HepG2 (cell line): ENCODE data around the gene CES2. TPM values are rescaled to one million over a fixed set of nuclear protein-coding genes. Genes with fewer than 3 reads are reported as not detected.

Experiments used
- CBFB ChIP-seq: sonication (generic); formaldehyde crosslinking; IDR thresholded peaks from 2 replicates; pipeline ENCODE4 v1.4.0; 2020; ENCODE audit warnings: missing genetic modification reagents
- HOXD1 ChIP-seq: sonication (generic); formaldehyde crosslinking; IDR thresholded peaks from 2 replicates; pipeline ENCODE4 v1.5.0; 2020; ENCODE audit warnings: missing genetic modification reagents
- IKZF1 ChIP-seq: fragments of 450-650 bp; IDR thresholded peaks from 2 replicates; pipeline ENCODE4 v1.7.1; 2016
- MIER3 ChIP-seq: IDR thresholded peaks from 2 replicates; pipeline ENCODE4 v1.6.1; 2016; ENCODE audit warnings: missing compliant biosample characterization, borderline replicate concordance
- RFXANK ChIP-seq: IDR thresholded peaks from 2 replicates; pipeline ENCODE4 v1.6.1; 2016
- RXRA ChIP-seq: sonication (generic); formaldehyde crosslinking; IDR thresholded peaks from 2 replicates; pipeline ENCODE4 v1.5.1; 2020; ENCODE audit warnings: missing genetic modification reagents
- RXRB ChIP-seq: IDR thresholded peaks from 2 replicates; pipeline ENCODE4 v1.6.1; 2016; ENCODE audit warnings: borderline replicate concordance, missing genetic modification reagents, missing compliant biosample characterization
- SAP130 ChIP-seq: IDR thresholded peaks from 2 replicates; pipeline ENCODE4 v1.6.1; 2016; ENCODE audit warnings: low read depth
- SMC3 ChIP-seq: IDR thresholded peaks from 2 replicates; pipeline ENCODE4 v1.6.1; 2011; ENCODE audit warnings: low read length, improper control_type of control experiment
- STAG1 ChIP-seq: sonication (generic); formaldehyde crosslinking; IDR thresholded peaks from 2 replicates; pipeline ENCODE4 v1.4.0; 2020; ENCODE audit warnings: missing genetic modification reagents
- TAF15 ChIP-seq: fragments of 200-400 bp; formaldehyde crosslinking; IDR thresholded peaks from one replicate; pipeline ENCODE4 v1.6.1; 2018; ENCODE audit warnings: mild to moderate bottlenecking, low read depth, low read length; ENCODE audit not compliant: poor library complexity, severe bottlenecking
- XRCC5 ChIP-seq: fragments of 200-400 bp; formaldehyde crosslinking; optimal IDR thresholded peaks from 2 replicates; pipeline ENCODE3; 2017; ENCODE audit warnings: mild to moderate bottlenecking, low read length
- ZBTB42 ChIP-seq: sonication (generic); formaldehyde crosslinking; IDR thresholded peaks from 2 replicates; pipeline ENCODE4 v1.5.0; 2020; ENCODE audit warnings: mild to moderate bottlenecking, missing genetic modification reagents
- ZFYVE20 ChIP-seq: sonication (generic); formaldehyde crosslinking; IDR thresholded peaks from 2 replicates; pipeline ENCODE4 v1.8.0; 2023; ENCODE audit warnings: low read depth, mild to moderate bottlenecking, moderate library complexity, missing genetic modification reagents, borderline replicate concordance
- ZNF225 ChIP-seq: sonication (generic); formaldehyde crosslinking; IDR thresholded peaks from 2 replicates; pipeline ENCODE4 v1.4.0; 2020; ENCODE audit warnings: mild to moderate bottlenecking, missing genetic modification reagents
- ZNF432 ChIP-seq: sonication (generic); formaldehyde crosslinking; IDR thresholded peaks from 2 replicates; pipeline ENCODE4 v1.5.0; 2020; ENCODE audit warnings: missing genetic modification reagents, mild to moderate bottlenecking, borderline replicate concordance
- ZNF501 ChIP-seq: sonication (generic); formaldehyde crosslinking; IDR thresholded peaks from 2 replicates; pipeline ENCODE4 v1.5.1; 2020; ENCODE audit warnings: mild to moderate bottlenecking, moderate library complexity, missing genetic modification reagents
- polyA plus RNA-seq, 8 experiments: library from polyadenylated mRNA; depleted of rRNA in 3 of 8; stranded (reverse) in 7 of 8; unstranded in 1 of 8; fragments of >200 nt; fragmentation: Illumina TruSeq in 4 of 8; extraction: Trizol in 4 of 8; gene quantifications; 2 replicates each; pipeline versions ENCODE4 v1.2.1 to v1.2.3, GENCODE V29; 2011 to 2016; ENCODE audit warnings: low read depth in 4 of 8, missing spikeins in 1 of 8, mixed read lengths in 1 of 8; ENCODE audit not compliant: insufficient read depth in 1 of 8
- total RNA-seq, 5 experiments: library from RNA; depleted of rRNA; stranded (reverse); fragments of >200 nt; fragmentation: Illumina TruSeq; extraction: Trizol; gene quantifications; 2 replicates each; pipeline ENCODE4 v1.2.3, GENCODE V29; 2016; ENCODE audit warnings: low read depth in 1 of 5
- TF ChIP-seq, protein P1 (sequence below): sonication (generic); formaldehyde crosslinking; IDR thresholded peaks from 2 replicates; pipeline ENCODE4 v1.8.0; 2022; ENCODE audit warnings: mild to moderate bottlenecking, missing genetic modification reagents, moderate library complexity
- TF ChIP-seq, protein P2 (sequence below): sonication (generic); formaldehyde crosslinking; IDR thresholded peaks from 2 replicates; pipeline ENCODE4 v1.5.0; 2020; ENCODE audit warnings: missing genetic modification reagents
- TF ChIP-seq, protein P3 (sequence below): sonication (generic); formaldehyde crosslinking; IDR thresholded peaks from 2 replicates; pipeline ENCODE4 v1.4.0; 2020; ENCODE audit warnings: mild to moderate bottlenecking, missing genetic modification reagents
- TF ChIP-seq, protein P4 (sequence below): IDR thresholded peaks from 2 replicates; pipeline ENCODE4 v1.6.1; 2016; ENCODE audit warnings: low read depth, borderline replicate concordance

CES2 gene
- total and polyA plus RNA-seq, 2 of the 13 experiments (the other 11 are each of a cell fraction or from before 2014, with no cell fraction given), result 50.6 to 63.8 TPM

DNA sequence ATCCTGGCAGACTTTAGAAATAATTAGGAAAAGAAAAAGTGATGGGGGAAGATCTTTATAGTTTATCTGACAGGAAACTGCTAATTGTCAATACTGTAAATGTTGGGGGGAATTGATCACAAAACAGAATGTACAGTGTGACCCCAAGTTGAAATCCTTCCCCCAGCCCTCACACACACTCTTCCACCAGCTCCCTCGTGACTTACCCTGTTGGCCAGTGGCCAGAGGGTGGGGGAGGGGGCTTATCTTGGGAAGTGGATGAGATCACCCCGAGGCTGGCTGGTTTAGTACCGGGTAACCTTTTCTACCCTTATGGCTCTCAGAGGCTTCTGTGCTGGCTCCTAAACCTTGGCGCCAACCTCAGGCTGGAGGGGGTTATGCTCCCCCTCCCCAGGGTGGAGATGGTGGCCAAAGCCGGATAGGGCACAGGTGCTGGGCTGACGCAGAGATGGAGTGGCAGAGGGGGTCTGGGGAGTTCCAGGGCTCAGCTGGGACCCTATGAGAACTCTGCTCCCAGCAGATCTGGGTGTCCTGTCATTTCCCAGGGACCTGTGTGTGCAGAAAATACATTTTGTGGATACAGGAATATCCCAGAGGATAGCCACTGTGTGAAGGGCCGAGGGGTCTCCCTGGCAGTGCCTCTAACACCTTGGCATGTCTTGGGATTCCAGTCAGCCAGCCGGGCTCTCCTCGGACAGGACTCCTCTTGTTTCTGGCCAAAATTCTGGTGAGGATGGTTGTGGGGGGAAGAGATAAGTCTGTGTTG lies 35.2 kb upstream of the CES2 start (continued):
- TF ChIP-seq ZBTB42 (no peak), SMC3 (no peak), STAG1 (CRISPR knock-in tag) (no peak), ZFYVE20 (CRISPR knock-in tag) (no peak), MIER3 (no peak; the same call in 1 of the 2 replicates), CBFB (CRISPR knock-in tag) (no peak), TAF15 (no peak), RFXANK (CRISPR knock-in tag) (no peak), RXRB (CRISPR knock-in tag) (no peak), HOXD1 (no peak), ZNF432 (CRISPR knock-in tag) (no peak), IKZF1 (no peak), ZNF225 (CRISPR knock-in tag) (no peak), RXRA (CRISPR knock-in tag) (0 out of 2 replicates have a peak, but pooled peaks have one; percentile 20), ZNF501 (peak; percentile 79), XRCC5 (no peak), SAP130 (CRISPR knock-in tag) (peak; percentile 56; the same call in 1 of the 2 replicates)
- TF ChIP-seq, protein P1, sequence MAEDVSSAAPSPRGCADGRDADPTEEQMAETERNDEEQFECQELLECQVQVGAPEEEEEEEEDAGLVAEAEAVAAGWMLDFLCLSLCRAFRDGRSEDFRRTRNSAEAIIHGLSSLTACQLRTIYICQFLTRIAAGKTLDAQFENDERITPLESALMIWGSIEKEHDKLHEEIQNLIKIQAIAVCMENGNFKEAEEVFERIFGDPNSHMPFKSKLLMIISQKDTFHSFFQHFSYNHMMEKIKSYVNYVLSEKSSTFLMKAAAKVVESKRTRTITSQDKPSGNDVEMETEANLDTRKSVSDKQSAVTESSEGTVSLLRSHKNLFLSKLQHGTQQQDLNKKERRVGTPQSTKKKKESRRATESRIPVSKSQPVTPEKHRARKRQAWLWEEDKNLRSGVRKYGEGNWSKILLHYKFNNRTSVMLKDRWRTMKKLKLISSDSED (CRISPR knock-in tag), result no peak
- TF ChIP-seq, protein P2, sequence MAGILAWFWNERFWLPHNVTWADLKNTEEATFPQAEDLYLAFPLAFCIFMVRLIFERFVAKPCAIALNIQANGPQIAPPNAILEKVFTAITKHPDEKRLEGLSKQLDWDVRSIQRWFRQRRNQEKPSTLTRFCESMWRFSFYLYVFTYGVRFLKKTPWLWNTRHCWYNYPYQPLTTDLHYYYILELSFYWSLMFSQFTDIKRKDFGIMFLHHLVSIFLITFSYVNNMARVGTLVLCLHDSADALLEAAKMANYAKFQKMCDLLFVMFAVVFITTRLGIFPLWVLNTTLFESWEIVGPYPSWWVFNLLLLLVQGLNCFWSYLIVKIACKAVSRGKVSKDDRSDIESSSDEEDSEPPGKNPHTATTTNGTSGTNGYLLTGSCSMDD (CRISPR knock-in tag), result no peak
- TF ChIP-seq, protein P3, sequence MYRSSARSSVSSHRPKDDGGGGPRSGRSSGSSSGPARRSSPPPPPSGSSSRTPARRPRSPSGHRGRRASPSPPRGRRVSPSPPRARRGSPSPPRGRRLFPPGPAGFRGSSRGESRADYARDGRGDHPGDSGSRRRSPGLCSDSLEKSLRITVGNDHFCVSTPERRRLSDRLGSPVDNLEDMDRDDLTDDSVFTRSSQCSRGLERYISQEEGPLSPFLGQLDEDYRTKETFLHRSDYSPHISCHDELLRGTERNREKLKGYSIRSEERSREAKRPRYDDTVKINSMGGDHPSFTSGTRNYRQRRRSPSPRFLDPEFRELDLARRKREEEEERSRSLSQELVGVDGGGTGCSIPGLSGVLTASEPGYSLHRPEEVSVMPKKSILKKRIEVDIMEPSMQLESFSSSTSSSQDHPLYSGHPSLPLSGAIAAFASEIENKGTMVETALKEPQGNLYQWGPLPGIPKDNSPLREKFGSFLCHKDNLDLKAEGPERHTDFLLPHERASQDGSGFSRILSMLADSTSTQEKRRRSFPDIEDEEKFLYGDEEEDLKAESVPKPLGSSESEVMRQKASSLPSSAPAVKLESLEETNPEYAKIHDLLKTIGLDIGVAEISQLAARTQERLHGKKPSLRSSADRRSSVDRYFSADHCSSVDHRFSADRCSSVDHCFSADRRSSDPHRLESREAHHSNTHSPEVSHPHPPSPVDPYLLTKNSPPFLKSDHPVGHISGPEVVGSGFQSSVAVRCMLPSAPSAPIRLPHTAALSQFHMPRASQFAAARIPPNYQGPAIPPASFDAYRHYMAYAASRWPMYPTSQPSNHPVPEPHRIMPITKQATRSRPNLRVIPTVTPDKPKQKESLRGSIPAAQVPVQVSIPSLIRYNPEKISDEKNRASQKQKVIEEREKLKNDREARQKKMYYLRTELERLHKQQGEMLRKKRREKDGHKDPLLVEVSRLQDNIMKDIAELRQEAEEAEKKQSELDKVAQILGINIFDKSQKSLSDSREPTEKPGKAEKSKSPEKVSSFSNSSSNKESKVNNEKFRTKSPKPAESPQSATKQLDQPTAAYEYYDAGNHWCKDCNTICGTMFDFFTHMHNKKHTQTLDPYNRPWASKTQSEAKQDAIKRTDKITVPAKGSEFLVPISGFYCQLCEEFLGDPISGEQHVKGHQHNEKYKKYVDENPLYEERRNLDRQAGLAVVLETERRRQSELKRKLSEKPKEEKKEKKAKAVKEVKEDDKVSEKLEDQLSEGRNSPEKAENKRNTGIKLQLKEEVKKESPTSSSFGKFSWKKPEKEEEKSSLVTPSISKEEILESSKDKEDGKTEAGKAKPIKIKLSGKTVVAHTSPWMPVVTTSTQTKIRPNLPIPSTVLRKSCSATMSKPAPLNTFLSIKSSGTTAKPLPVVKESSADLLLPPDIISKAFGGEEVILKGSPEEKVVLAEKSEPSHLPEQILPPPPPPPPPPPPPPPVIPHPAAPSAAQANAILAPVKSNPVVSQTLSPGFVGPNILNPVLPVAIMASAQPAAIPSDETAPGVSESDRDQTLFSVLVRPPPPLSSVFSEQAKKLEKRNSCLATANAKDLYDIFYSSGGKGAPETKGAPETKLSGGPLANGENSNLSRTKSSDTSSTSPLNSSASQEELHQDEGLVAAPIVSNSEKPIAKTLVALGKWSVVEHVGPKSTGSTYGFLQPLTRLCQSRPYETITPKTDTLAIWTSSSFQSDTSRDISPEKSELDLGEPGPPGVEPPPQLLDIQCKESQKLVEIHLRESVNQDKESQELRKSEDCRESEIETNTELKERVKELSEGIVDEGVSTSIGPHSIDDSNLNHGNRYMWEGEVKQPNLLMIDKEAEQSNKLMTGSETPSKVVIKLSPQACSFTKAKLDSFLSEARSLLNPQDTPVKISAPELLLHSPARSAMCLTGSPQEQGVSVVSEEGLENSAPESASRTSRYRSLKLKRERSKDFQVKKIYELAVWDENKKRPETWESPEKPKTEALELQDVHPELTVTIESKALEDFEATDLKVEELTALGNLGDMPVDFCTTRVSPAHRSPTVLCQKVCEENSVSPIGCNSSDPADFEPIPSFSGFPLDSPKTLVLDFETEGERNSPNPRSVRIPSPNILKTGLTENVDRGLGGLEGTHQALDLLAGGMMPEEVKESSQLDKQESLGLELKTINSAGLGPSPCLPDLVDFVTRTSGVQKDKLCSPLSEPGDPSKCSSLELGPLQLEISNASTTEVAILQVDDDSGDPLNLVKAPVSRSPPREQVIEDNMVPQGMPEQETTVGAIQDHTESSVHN, result no peak
- TF ChIP-seq, protein P4, sequence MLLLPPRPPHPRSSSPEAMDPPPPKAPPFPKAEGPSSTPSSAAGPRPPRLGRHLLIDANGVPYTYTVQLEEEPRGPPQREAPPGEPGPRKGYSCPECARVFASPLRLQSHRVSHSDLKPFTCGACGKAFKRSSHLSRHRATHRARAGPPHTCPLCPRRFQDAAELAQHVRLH, result 0 out of 2 replicates have a peak, but pooled peaks have one; percentile 7
